SJCRH30 (cell line): ENCODE measurements around the gene TLE1. TPM values are rescaled to one million over a fixed set of nuclear protein-coding genes. Genes with fewer than 3 reads are reported as not detected.

ENCODE experiments used
- DNase-seq, 2 experiments: peaks; one replicate each; pipeline ENCODE4 v3.0.0-alpha.2; 2015 to 2020
- H3K27ac ChIP-seq: fragments of 250-450 bp; sonication (Bioruptor Pico); 2 replicates; pipeline ENCODE4 v1.5.1; 2020; ENCODE audit warnings: mild to moderate bottlenecking, moderate library complexity
- H3K27me3 ChIP-seq: fragments of 250-450 bp; sonication (Bioruptor Pico); 2 replicates; pipeline ENCODE4 v1.5.1; 2020; ENCODE audit warnings: mild to moderate bottlenecking, moderate library complexity
- H3K36me3 ChIP-seq: fragments of 250-450 bp; sonication (Bioruptor Pico); 2 replicates; pipeline ENCODE4 v1.5.1; 2020; ENCODE audit warnings: mild to moderate bottlenecking, moderate library complexity
- H3K4me1 ChIP-seq: fragments of 250-450 bp; sonication (Bioruptor Pico); 2 replicates; pipeline ENCODE4 v1.5.1; 2020; ENCODE audit warnings: mild to moderate bottlenecking, moderate library complexity
- H3K4me3 ChIP-seq: fragments of 250-450 bp; sonication (Bioruptor Pico); 2 replicates; pipeline ENCODE4 v1.5.1; 2020; ENCODE audit warnings: mild to moderate bottlenecking, moderate library complexity
- H3K9me3 ChIP-seq: fragments of 250-450 bp; sonication (Bioruptor Pico); replicated peaks from 2 replicates; pipeline ENCODE4 v1.5.1; 2020; ENCODE audit warnings: mild to moderate bottlenecking, moderate library complexity
- total RNA-seq: library from RNA; depleted of rRNA; stranded (reverse); fragments of >200 nt; shearing (Covaris generic); gene quantifications from 2 replicates; pipeline ENCODE4 v1.2.3, GENCODE V29; 2014

Gene TLE1
- total RNA-seq, 1 experiment from 2014 or later: 102 TPM

DNA sequence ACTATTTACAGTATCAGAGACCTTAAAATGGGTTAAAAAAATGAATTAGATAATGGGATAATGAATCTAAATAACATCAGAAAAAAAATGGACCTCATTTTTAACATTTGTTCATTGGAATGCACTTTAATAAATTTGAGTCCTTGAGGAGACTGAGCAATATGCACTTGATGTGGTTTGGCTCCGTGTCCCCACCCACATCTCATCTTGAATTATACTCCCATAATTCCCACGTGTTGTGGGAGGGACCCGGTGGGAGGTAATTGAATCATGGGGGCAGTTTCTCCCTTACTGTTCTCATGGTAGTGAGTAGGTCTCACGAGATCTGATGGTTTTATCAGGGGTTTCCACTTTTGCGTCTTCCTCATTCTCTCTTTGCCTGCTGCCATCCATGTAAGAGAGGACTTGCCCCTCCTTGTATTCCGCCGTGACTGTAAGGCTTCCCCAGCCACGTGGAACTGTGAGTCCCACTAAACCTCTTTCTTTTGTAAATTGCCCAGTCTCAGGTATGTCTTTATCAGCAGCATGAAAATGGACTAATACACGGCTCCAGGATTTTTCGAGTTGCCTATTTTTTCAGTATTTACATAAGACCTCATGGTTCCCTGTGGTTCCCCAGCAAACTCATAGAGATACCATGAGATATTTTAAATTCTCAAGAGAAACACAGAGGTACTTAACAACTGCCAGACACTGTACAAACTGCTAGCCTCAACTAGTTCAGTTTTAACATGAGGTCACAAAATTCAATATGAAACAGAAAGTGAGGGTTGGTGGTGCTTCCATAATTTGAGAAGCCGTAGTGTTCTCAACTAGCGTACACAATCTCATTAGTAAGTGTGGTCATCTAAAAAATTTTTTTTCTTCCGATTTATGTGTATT is 128.3 kb downstream of the TLE1 start:
- no peaks in the 10 kb centered on the region for H3K36me3 ChIP-seq
- H3K27me3 ChIP-seq: no peaks in the 10 kb centered on the region
- H3K4me3 ChIP-seq: no peak overlapping the region
- H3K9me3 ChIP-seq: no peaks in the 10 kb centered on the region
- H3K27ac ChIP-seq: no peak overlapping the region
- peaks cover 24% of the 10 kb centered on the region for H3K4me1 ChIP-seq
- no peak for DNase-seq

GRCh38 chr9:81559709-81560108 is 129.6 kb downstream of the TLE1 start:
- peak; percentile 49 to 61 for DNase-seq
- H3K9me3 ChIP-seq: no peaks in the 10 kb centered on the region
- peaks cover 24% of the 10 kb centered on the region for H3K4me1 ChIP-seq
- no peaks in the 10 kb centered on the region for H3K27me3 ChIP-seq
- H3K36me3 ChIP-seq: no peaks in the 10 kb centered on the region
- no peak overlapping the region for H3K4me3 ChIP-seq
- peak overlapping the region; percentile 45 for H3K27ac ChIP-seq

DNA sequence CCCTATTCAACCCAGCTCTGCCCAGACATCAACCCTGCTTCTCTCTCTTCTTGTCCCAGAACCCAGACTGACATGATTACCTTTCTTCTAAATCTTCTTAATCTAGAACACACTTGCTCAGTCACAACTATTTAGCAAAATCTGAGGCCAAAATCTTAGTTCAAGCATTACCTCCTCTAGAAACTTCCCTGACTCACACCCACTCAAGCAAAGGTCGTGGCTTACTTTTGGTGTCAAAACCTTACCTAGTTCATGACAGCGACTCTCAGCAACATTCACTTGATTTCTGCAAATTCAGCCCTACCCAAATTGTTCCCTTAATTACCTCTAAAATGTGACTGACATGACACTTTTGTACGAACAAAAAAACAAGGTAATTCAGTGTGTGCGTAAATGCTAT is 130.2 kb downstream of the TLE1 start:
- H3K9me3 ChIP-seq: no peaks in the 10 kb centered on the region
- peak overlapping the region; percentile 45 for H3K27ac ChIP-seq
- H3K27me3 ChIP-seq: no peaks in the 10 kb centered on the region
- H3K4me3 ChIP-seq: no peak overlapping the region
- no peak for DNase-seq
- H3K36me3 ChIP-seq: no peaks in the 10 kb centered on the region
- H3K4me1 ChIP-seq: peaks cover 24% of the 10 kb centered on the region

- no peaks in the 10 kb centered on the region; the same call in 1 of the 2 replicates for H3K9me3 ChIP-seq
- no peaks in the 10 kb centered on the region for H3K36me3 ChIP-seq
- H3K27me3 ChIP-seq: no peaks in the 10 kb centered on the region
- no peak overlapping the region for H3K4me3 ChIP-seq
- DNase-seq: no peak
- H3K27ac ChIP-seq: no peak overlapping the region
- H3K4me1 ChIP-seq: peaks cover 24% of the 10 kb centered on the region
These were observed 131.1 kb downstream of the TLE1 start for GRCh38 chr9:81558091-81558830.

DNA sequence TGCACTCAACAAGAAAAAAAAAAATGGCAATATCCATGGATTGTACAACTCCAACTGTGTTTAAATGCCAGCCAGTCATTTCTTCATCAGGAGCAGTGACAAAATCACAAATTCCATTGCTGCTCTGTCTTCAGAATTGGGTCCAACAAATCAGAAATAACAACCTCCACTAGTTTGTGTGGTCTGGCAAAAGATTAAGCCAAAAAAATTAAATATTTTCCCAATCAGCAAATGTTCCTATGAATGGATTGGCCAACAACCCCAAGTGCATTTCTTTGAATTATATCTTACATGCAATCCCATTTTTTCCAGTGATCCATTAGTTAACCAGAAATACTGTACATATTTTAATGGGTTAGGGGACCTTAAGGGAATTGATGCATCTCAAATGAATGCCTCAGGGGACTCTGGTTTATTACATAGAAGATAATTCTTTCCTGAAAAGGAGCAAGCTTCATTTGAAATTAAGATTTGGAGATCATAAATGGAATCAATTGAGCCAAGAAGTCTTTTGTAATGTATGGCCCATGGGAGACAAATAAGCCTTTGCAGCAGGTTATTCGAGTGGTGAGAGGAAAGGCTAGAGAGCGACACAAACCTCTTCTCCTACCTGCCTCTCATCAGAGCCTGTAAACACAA is 131.8 kb downstream of the TLE1 start:
- H3K4me1 ChIP-seq: peaks cover 24% of the 10 kb centered on the region
- no peaks in the 10 kb centered on the region for H3K36me3 ChIP-seq
- no peaks in the 10 kb centered on the region; the same call in 1 of the 2 replicates for H3K9me3 ChIP-seq
- no peak overlapping the region for H3K27ac ChIP-seq
- no peak for DNase-seq
- H3K4me3 ChIP-seq: no peak overlapping the region
- no peaks in the 10 kb centered on the region for H3K27me3 ChIP-seq

DNA sequence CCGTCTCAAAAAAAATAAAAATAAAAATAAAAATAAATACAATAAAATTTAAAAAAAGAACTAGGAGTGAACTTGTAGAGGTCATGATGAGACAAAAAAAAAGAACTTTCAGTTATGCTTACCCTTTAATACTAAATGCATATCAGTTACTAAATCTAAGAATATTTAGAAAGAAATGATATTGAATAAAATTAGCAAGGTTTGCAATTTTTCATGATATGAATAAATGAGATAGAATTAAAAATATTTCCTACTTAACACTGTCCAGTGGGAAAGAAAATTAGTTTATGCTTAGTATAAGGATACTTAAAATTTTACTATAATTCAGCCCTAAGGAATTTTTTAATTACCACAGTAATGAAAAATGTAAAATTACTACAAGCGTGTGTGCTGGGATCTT is 132.4 kb downstream of the TLE1 start:
- Histone ChIP-seq H3K27me3 (no peaks in the 10 kb centered on the region), H3K9me3 (no peaks in the 10 kb centered on the region; the same call in 1 of the 2 replicates), H3K4me3 (no peak overlapping the region), H3K4me1 (peaks cover 20% of the 10 kb centered on the region), H3K36me3 (no peaks in the 10 kb centered on the region), H3K27ac (no peak overlapping the region)
- no peak for DNase-seq

GRCh38 chr9:81552581-81552991 is 136.8 kb downstream of the TLE1 start:
- peaks cover 7% of the 10 kb centered on the region for H3K9me3 ChIP-seq
- H3K4me3 ChIP-seq: no peak overlapping the region
- no peaks in the 10 kb centered on the region for H3K36me3 ChIP-seq
- no peak for DNase-seq
- no peaks in the 10 kb centered on the region for H3K27me3 ChIP-seq
- H3K27ac ChIP-seq: no peak overlapping the region
- H3K4me1 ChIP-seq: peaks cover 14% of the 10 kb centered on the region; the same call in 1 of the 2 replicates

GRCh38 chr9:81550207-81550583 is 139.2 kb downstream of the TLE1 start:
- DNase-seq: no peak
- Histone ChIP-seq H3K9me3 (peaks cover 7% of the 10 kb centered on the region), H3K27me3 (no peaks in the 10 kb centered on the region), H3K27ac (no peak overlapping the region), H3K4me1 (peaks cover 17% of the 10 kb centered on the region; the same call in 1 of the 2 replicates), H3K4me3 (no peak overlapping the region), H3K36me3 (no peaks in the 10 kb centered on the region)

GRCh38 chr9:81549500-81550206 is 139.7 kb downstream of the TLE1 start:
- Histone ChIP-seq H3K4me3 (no peak overlapping the region), H3K9me3 (peaks cover 7% of the 10 kb centered on the region), H3K27ac (no peak overlapping the region; the same call in 1 of the 2 replicates), H3K27me3 (no peaks in the 10 kb centered on the region), H3K4me1 (peaks cover 17% of the 10 kb centered on the region; the same call in 1 of the 2 replicates), H3K36me3 (no peaks in the 10 kb centered on the region)
- peak in 1 of 2 experiments; percentile 34 for DNase-seq

DNA sequence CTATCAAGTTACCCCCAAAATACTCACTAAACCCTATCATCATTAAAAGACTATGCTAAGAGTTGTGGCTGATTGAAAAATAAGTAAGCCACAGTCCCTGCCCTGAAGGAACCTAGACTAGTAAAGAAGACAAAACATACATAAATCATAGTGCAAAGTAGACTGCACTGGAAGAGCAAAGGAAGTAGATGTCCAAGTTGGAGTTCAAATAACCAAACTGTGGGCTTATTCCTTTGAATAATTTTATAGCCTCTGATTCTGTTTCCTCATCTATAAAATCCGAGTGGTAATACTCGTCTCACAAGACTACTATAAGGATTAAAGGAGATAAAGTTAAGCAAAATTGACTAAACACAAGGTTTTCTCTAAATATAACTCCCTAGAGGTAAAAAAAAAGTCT is 140.4 kb downstream of the TLE1 start:
- no peak overlapping the region for H3K4me3 ChIP-seq
- DNase-seq: no peak

DNA sequence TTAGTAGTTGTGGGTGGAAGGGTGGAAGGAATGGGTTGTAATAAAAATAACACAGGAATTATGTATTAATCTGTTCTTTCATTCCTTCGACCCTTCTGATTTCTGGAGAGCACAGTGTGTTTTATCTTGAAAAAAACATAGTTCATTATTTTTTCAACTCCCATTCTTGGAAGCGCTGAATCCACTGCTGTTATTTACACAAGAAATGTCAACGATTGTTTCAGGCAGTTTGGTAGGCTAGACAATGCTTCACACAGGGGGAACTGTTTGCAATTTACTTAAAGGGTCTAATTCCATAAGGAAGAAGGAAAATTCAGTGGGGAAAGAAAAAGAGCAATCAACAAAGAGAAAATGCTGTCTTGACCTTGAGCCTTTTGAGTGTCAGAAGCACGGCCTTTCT is 142.9 kb downstream of the TLE1 start:
- peaks cover 7% of the 10 kb centered on the region for H3K9me3 ChIP-seq
- peaks cover 17% of the 10 kb centered on the region; the same call in 1 of the 2 replicates for H3K4me1 ChIP-seq
- H3K4me3 ChIP-seq: no peak overlapping the region
- H3K27ac ChIP-seq: no peak overlapping the region
- no peaks in the 10 kb centered on the region for H3K27me3 ChIP-seq
- no peak for DNase-seq
- H3K36me3 ChIP-seq: no peaks in the 10 kb centered on the region

More for the DNA sequence above, 140.4 kb downstream of the TLE1 start:
- Histone ChIP-seq H3K36me3 (no peaks in the 10 kb centered on the region), H3K4me1 (peaks cover 17% of the 10 kb centered on the region; the same call in 1 of the 2 replicates), H3K27ac (no peak overlapping the region), H3K27me3 (no peaks in the 10 kb centered on the region), H3K9me3 (peaks cover 7% of the 10 kb centered on the region)

DNA sequence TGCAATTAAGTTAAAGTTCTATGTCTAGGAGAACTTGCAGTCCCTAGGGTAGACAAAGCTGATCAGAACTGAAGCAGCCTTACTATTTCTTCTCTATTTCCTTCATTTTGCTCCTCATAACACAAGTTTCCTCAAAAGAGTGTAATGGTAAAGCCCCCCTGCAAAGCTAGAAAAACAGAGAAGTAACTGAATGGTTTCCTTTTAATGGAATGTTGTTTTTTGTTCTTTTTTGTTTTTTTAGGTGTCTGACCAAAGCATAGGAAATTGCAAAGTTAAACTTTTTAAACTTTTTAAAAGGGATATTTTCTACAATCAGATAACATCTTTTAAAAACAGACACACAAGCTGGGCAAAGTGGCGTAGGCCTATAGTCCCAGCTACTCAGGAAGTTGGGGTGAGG is 145.7 kb downstream of the TLE1 start:
- H3K36me3 ChIP-seq: no peaks in the 10 kb centered on the region
- no peaks in the 10 kb centered on the region for H3K27me3 ChIP-seq
- H3K4me3 ChIP-seq: no peak overlapping the region
- DNase-seq: no peak
- no peak overlapping the region for H3K27ac ChIP-seq
- H3K9me3 ChIP-seq: peaks cover 7% of the 10 kb centered on the region
- H3K4me1 ChIP-seq: peaks cover 13% of the 10 kb centered on the region

DNA sequence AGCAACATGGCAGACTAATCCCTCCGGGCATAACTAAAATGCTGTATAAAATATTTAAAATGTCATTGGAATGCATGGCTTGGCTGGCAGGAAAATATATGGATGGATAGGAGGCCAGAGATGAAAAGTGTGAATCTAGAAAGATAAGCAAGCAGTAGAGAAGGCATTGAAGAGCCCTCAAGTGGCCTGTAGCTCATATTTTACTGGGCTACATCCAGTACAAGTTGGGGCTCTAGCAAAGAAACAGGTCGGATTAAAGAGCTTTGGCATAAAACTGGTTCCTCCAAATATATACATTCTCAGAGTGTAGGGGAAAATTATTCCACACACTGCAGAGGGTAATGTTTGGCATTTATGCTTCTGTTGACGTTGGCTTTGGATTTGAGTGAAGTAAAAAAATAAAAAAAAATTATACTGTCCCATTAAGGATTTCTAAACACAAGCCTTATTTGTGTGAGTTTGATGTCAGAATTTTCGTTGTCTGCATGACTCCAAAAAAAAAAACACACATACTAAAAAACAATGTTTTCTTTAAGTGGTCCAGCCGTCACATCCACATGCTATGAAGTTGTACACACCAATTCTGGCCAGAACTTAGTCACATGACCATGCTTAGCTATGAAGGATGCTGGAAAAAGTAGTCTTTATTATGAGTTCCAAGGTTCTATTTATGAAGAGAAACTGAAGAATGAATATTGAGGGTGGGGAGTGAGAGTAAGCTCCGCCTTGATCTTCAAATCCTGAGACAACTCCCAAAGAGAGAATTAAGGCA is 147.0 kb downstream of the TLE1 start:
- Histone ChIP-seq H3K27me3 (no peaks in the 10 kb centered on the region), H3K9me3 (no peaks in the 10 kb centered on the region), H3K4me3 (no peak overlapping the region), H3K4me1 (peaks cover 13% of the 10 kb centered on the region), H3K36me3 (no peaks in the 10 kb centered on the region), H3K27ac (no peak overlapping the region)
- DNase-seq: no peak
